Cardiac fibroblast (primary cell): Measurements from ENCODE around the gene PLD1.
"Not testable (repeated sequence)": the region's sequence is repeated elsewhere in the genome, so short reads cannot be mapped to it uniquely, and the experiment has no call there.

Source experiments
- DNase-seq, 2 donors: peaks; one replicate each; pipeline versions ENCODE4 v3.0.0 to v3.0.0-alpha.2; 2010; ENCODE audit warnings: low read depth in 2 of 2
- H3K4me3 ChIP-seq, 2 donors: replicated peaks in 1 of 2; 1 replicate in 1 of 2; 2 replicates in 1 of 2; pipeline ENCODE4 v1.5.1; 2011; ENCODE audit warnings: low read depth in 2 of 2, low read length in 2 of 2, mild to moderate bottlenecking in 2 of 2, moderate library complexity in 1 of 2
- TF ChIP-seq, protein P1 (sequence below): IDR thresholded peaks from one replicate; pipeline ENCODE4 v1.5.1; 2011; ENCODE audit warnings: low read depth, mild to moderate bottlenecking, low read length, inconsistent platforms

Gene PLD1

DNA sequence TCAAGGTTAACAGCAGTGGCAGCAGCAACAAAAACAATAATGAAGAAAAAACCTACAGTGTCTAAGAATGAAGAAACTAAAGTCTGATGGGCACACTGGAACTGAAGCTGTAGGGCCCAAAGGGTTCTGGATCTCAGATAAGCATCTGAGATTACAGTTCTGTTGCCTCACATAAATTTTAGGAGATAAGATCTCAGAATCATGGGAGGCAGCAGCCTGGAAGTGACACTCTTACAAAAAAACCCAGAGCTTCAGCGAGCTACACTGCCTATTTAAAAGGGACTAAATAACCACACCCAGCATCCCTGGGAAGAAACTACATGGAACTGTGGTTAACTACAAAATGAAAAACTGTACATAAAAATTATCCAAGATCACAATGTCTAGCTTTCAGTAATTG is 61.2 kb downstream of the PLD1 start:
- no peak overlapping the region for H3K4me3 ChIP-seq
- TF ChIP-seq, protein P1, sequence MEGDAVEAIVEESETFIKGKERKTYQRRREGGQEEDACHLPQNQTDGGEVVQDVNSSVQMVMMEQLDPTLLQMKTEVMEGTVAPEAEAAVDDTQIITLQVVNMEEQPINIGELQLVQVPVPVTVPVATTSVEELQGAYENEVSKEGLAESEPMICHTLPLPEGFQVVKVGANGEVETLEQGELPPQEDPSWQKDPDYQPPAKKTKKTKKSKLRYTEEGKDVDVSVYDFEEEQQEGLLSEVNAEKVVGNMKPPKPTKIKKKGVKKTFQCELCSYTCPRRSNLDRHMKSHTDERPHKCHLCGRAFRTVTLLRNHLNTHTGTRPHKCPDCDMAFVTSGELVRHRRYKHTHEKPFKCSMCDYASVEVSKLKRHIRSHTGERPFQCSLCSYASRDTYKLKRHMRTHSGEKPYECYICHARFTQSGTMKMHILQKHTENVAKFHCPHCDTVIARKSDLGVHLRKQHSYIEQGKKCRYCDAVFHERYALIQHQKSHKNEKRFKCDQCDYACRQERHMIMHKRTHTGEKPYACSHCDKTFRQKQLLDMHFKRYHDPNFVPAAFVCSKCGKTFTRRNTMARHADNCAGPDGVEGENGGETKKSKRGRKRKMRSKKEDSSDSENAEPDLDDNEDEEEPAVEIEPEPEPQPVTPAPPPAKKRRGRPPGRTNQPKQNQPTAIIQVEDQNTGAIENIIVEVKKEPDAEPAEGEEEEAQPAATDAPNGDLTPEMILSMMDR: no peak
- DNase-seq: no peak

DNA sequence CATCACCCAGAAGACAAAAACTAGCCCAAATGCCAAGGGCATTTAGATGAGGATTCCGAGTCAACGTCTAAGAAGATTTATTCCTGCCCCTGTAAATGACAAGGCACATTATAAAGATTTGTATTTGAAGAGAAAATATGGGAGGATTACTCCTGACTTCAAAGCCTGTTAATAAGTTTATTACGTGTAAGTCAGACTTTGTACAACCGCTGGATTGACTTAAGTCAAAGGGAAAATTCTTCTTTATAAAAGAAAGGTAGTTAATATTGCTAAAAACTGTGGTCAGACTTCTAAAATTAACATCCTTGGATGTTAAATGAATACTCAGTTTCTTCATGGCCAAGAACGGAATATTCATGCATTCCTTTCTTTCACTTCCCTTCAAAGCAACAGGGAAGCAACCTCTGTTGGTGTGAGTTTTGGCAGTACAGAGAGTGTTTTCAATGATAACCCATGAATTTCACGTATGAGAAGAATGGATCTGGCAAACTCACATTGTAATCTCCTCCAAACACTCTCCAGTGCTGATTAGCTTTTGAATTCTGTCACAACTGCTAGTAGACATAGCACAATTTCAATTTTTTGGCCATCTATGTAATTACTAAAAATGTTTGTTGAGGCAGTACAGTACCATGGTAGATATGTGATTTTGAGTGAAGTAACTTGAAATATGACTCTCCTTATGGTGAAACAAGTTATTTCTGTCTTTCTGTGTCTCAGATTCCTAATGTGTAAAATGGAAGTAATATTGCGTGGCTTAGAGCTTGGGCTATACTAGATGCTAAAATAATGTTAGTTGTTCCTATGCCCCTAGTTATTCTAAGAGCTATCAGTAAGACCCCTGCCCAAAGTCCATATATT is 62.0 kb downstream of the PLD1 start:
- peak in 1 of 2 donors; percentile 90 for DNase-seq
- no peak overlapping the region for H3K4me3 ChIP-seq
- TF ChIP-seq, protein P1: no peak

DNA sequence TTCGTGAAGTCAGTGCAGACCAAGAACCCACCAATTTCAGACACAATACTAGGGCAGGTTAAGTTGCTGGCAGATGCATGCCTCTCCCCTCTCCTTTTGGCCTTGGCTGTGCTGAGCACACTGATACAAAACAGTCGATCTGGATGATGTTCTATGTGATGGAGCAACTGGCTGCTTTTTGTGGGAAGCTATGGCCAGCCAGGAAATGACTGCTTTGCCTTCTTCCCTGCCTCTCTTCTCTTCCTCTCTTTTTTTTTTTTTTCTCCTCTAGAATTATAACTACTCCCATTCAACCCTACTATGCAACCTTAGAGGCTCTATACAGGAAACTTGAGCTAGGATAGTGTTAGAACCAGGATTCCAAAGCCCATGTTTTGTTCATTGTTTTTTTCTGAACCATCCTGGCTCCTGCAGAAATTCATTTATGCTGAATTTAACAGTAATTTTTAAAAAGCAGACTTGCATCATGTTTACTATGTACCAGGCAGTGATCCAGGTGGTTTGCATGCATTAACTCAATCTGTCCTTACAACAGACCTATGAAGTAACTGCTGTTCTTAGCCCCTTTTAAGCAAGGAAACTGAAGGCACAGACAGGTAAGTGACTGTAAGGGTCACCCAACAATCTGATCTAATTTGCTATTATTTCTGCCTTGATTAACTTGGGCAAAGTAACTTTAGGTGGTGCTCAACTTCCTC is 62.9 kb downstream of the PLD1 start:
- TF ChIP-seq, protein P1: no peak
- no peak overlapping the region for H3K4me3 ChIP-seq
- DNase-seq: peak; percentile 35 to 47

DNA sequence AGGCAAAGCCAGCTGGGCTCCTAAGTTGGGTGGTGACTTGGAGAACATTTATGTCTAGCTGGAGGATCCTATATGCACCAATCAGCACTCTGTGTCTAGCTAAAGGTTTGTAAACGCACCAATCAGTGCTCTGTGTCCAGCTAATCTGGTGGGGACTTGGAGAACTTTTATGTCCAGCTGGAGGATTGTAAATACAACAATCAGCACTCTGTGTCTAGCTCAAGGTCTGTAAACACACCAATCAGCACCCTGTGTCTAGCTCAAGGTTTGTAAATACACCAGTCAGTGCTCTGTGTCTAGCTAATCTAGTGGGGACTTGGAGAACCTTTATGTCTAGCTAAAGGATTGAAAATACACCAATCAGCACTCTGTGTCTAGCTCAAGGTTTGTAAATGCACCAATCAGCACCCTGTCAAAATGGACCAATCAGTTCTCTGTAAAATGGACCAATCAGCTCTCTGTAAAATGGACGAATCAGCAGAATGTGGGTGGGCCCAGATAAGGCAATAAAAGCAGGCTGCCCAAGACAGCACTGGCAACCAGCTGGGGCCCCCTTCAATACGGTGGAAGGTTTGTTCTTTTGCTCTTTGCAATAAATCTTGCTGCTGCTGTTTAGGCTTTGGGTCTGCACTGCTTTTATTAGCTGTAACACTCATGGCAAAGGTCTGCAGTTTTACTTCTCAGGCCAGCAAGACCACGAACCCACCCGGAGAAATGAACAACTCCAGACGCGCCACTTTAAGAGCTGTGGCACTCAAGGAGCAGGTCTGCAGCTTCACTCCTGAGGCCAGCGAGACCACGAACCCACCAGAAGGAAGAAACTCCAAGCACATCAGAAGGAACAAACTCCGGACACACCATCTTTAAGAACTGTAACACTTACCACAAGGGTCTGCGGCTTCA is 63.7 kb downstream of the PLD1 start:
- not testable (repeated sequence) for DNase-seq

DNA sequence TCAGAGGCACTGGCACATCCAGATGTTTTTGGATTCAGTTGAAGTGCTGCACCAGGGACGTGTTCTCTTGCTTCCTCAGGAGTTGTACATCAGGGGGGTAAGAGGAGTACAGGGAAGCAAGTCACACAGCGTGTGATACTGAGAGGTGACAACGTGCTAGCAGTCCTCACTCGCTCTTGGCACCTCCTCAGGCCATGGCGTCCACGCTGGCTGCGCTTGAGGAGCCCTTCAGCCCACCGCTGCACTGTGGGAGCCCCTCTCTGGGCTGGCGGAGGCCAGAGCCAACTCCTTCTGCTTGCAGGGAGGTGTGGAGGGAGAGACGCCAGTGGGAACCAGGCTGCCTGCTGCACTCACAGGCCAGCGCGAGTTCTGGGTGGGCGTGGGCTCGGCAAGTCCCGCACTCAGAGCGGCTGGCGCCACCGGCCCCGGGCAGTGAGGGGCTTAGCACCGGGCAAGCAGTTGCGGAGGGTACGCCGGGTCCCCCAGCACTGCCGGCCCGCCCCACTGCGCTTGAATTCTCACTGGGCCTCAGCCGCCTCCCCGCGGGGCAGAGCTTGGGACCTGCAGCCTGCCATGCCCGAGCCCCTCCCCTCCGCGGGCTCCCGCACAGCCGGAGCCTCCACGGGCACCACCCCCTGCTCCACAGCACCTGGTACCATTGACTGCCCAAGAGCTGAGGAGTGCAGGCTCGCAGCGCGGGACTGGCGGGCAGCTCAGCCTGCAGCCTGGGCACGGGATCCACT is 64.5 kb downstream of the PLD1 start:
- H3K4me3 ChIP-seq: no peak overlapping the region
- TF ChIP-seq, protein P1: no peak
- no peak for DNase-seq

More for the DNA sequence above, 63.7 kb downstream of the PLD1 start:
- H3K4me3 ChIP-seq: not testable (repeated sequence)

DNA sequence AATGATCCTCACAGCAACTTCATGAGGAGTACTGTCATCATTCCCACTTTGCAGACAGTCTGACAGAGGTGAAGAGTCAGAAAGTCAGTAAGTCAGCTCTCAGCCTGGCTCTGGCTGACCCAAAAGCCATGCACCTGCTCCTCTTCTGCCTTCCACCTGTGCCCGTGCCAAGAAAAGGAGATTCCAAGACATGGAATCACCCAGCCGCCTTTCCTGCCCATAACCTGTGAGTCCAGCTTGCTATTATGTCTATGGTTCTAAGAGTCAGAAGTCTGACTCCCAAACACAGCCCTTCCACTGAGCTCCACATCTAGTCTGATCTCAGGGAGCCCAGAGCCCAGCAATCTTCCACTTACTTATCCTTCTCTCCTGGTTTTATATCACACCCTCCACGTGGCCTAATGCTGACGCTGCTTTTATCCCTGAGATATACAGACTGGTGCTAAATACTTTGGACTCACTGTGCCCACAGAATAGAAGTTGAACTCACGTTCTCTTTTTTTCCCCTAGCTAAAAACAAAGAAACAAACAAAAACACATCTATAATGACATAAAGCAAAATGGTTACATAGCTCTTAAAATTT is 66.0 kb downstream of the PLD1 start:
- TF ChIP-seq, protein P1: no peak
- no peak for DNase-seq
- no peak overlapping the region for H3K4me3 ChIP-seq
